HepG2 (cell line): ENCODE measurements around the gene ANKRD2. TPM values are rescaled to one million over a fixed set of nuclear protein-coding genes. Genes with fewer than 3 reads are reported as not detected.
"Not testable (repeated sequence)": the region's sequence is repeated elsewhere in the genome, so short reads cannot be mapped to it uniquely, and the experiment has no call there.

Source experiments
- ATAC-seq: fragments of 200-7000 bp; cut with Tn5 transposase; 3 replicates; pipeline ENCODE4 v1.9.1; 2020; ENCODE audit warnings: mild to moderate bottlenecking, moderate library complexity
- BruUV-seq: library from RNA; stranded (reverse); fragments of 400-500 nt; replicated peaks from 2 replicates; lab custom pipeline; 2021; lab: Mats Ljungman, UMichigan
- CTCF ChIA-PET: fragments of 300-600 bp; formaldehyde crosslinking; extraction: SDS; loops from one replicate; lab custom pipeline; 2021; ENCODE audit warnings: low total read pairs, inconsistent platforms, low intra/inter-chr PET ratio; lab: Yijun Ruan, JAX
- POLR2A ChIA-PET: fragments of 350-600 bp; sonication (Branson Sonifier 250); formaldehyde crosslinking; loops from one replicate; lab custom pipeline; 2020; ENCODE audit warnings: antibody characterized with exemption, inconsistent platforms; lab: Yijun Ruan, JAX
- DNase-seq: peaks from one replicate; pipeline ENCODE4 v3.0.0-alpha.2; 2015; ENCODE audit warnings: low spot score
- FAIRE-seq: peaks from 3 replicates; lab custom pipeline; 2011; peaks lifted over from hg19 to GRCh38; lab: Jason Lieb, UNC
- H2AFZ ChIP-seq: one replicate; pipeline ENCODE4 v1.6.1; 2011; ENCODE audit warnings: low read length, inconsistent platforms
- H3K27ac ChIP-seq: fragments of 300-600 bp; 3 replicates; pipeline ENCODE4 v1.8.0; 2011; ENCODE audit warnings: mixed run types, mild to moderate bottlenecking, mixed read lengths, low read length, inconsistent platforms; ENCODE audit not compliant: insufficient read depth; ENCODE audit errors: extremely low read length
- H3K27me3 ChIP-seq, 2 experiments: fragments of 200-600 bp in 1 of 2; 2 replicates in 1 of 2; 3 replicates in 1 of 2; pipeline versions ENCODE4 v1.6.0 to v1.8.0; 2011; ENCODE audit warnings: low read length in 2 of 2, mild to moderate bottlenecking in 2 of 2, moderate library complexity in 2 of 2, inconsistent platforms in 1 of 2; ENCODE audit not compliant: insufficient read depth in 2 of 2, control insufficient read depth in 1 of 2
- H3K36me3 ChIP-seq, 2 experiments: fragments of 200-600 bp in 1 of 2; replicated peaks in 1 of 2; 2 replicates in 1 of 2; 3 replicates in 1 of 2; pipeline versions ENCODE4 v1.5.1 to v1.8.0; 2011; ENCODE audit warnings: low read length in 2 of 2, inconsistent platforms in 1 of 2; ENCODE audit not compliant: insufficient read depth in 2 of 2, control insufficient read depth in 1 of 2
- H3K4me1 ChIP-seq: 2 replicates; pipeline ENCODE4 v1.5.1; 2012; ENCODE audit warnings: low read length, inconsistent platforms; ENCODE audit not compliant: insufficient read depth
- H3K4me2 ChIP-seq: 2 replicates; pipeline ENCODE4 v1.6.0; 2011; ENCODE audit warnings: low read depth, low read length, inconsistent platforms
- H3K4me3 ChIP-seq, 3 experiments: fragments of 200-600 bp in 1 of 3; sonication (generic), shearing (Covaris generic) in 1 of 3; replicated peaks in 1 of 3; 2 replicates each; pipeline ENCODE4 v1.5.1; 2011 to 2016; ENCODE audit warnings: low read length in 3 of 3, inconsistent platforms in 2 of 3, low read depth in 2 of 3, mild to moderate bottlenecking in 2 of 3, control low read depth in 1 of 3, mixed read lengths in 1 of 3; ENCODE audit not compliant: insufficient read depth in 1 of 3
- H3K79me2 ChIP-seq: one replicate; pipeline ENCODE4 v1.6.1; 2011; ENCODE audit warnings: low read length, inconsistent platforms; ENCODE audit not compliant: insufficient read depth
- H3K9ac ChIP-seq: 2 replicates; pipeline ENCODE4 v1.6.0; 2011; ENCODE audit warnings: mild to moderate bottlenecking, low read depth, low read length, inconsistent platforms; ENCODE audit not compliant: insufficient read depth
- H3K9me3 ChIP-seq: 2 replicates; pipeline ENCODE4 v1.5.1; 2012; ENCODE audit warnings: mild to moderate bottlenecking, low read length
- H4K20me1 ChIP-seq: 2 replicates; pipeline ENCODE4 v1.6.0; 2011; ENCODE audit warnings: inconsistent platforms, mild to moderate bottlenecking, low read length, moderate library complexity; ENCODE audit not compliant: insufficient read depth
- CTCF ChIP-seq: sonication (generic); formaldehyde crosslinking; IDR thresholded peaks from 2 replicates; pipeline ENCODE4 v1.5.0; 2020; ENCODE audit warnings: mild to moderate bottlenecking, missing genetic modification reagents, moderate library complexity
- PRPF4 ChIP-seq: fragments of 200-400 bp; formaldehyde crosslinking; IDR thresholded peaks from 2 replicates; pipeline ENCODE4 v1.6.1; 2016; ENCODE audit warnings: low read length, low read depth; ENCODE audit not compliant: poor library complexity, severe bottlenecking
- UBTF ChIP-seq: sonication (generic); formaldehyde crosslinking; IDR thresholded peaks from 2 replicates; pipeline ENCODE4 v1.4.0; 2020; ENCODE audit warnings: mild to moderate bottlenecking, missing genetic modification reagents
- ZNF292 ChIP-seq: sonication (generic); formaldehyde crosslinking; IDR thresholded peaks from 2 replicates; pipeline ENCODE4 v1.8.1; 2022; ENCODE audit warnings: mild to moderate bottlenecking, low read depth, missing genetic modification reagents, borderline replicate concordance
- ZNF746 ChIP-seq: sonication (generic); formaldehyde crosslinking; IDR thresholded peaks from 2 replicates; pipeline ENCODE4 v1.8.0; 2022; ENCODE audit warnings: mild to moderate bottlenecking, missing genetic modification reagents
- WGBS: methylation state at CpG from one replicate; pipeline ENCODE4 v1.1.6; 2017; ENCODE audit warnings: low lambda C conversion rate; 5-methylcytosine and 5-hydroxymethylcytosine counted together
- in situ Hi-C: cut with HindIII; loops from 2 replicates; pipeline ENCODE4 v1.10.0; 2017; ENCODE audit warnings: low pct_unique_long_range_greater_than_20kb; ENCODE audit not compliant: extremely low pct_ligation_motif_present
- intact Hi-C: fragments of 100-400 bp; cut with micrococcal nuclease; formaldehyde crosslinking; loops from one replicate; pipeline ENCODE4 v1.10.0; 2022; ENCODE audit not compliant: unreplicated experiment
- polyA plus RNA-seq, 8 experiments: library from polyadenylated mRNA; depleted of rRNA in 3 of 8; stranded (reverse) in 7 of 8; unstranded in 1 of 8; fragments of >200 nt; fragmentation: Illumina TruSeq in 4 of 8; extraction: Trizol in 4 of 8; gene quantifications; 2 replicates each; pipeline versions ENCODE4 v1.2.1 to v1.2.3, GENCODE V29; 2011 to 2016; ENCODE audit warnings: low read depth in 4 of 8, missing spikeins in 1 of 8, mixed read lengths in 1 of 8; ENCODE audit not compliant: insufficient read depth in 1 of 8
- total RNA-seq, 5 experiments: library from RNA; depleted of rRNA; stranded (reverse); fragments of >200 nt; fragmentation: Illumina TruSeq; extraction: Trizol; gene quantifications; 2 replicates each; pipeline ENCODE4 v1.2.3, GENCODE V29; 2016; ENCODE audit warnings: low read depth in 1 of 5
- TF ChIP-seq, protein P1 (sequence below): IDR thresholded peaks from 2 replicates; pipeline ENCODE4 v1.6.1; 2012; ENCODE audit warnings: inconsistent platforms

ANKRD2 gene
- total and polyA plus RNA-seq, 2 of the 13 experiments (the other 11 are each of a cell fraction or from before 2014, with no cell fraction given) = not detected

DNA sequence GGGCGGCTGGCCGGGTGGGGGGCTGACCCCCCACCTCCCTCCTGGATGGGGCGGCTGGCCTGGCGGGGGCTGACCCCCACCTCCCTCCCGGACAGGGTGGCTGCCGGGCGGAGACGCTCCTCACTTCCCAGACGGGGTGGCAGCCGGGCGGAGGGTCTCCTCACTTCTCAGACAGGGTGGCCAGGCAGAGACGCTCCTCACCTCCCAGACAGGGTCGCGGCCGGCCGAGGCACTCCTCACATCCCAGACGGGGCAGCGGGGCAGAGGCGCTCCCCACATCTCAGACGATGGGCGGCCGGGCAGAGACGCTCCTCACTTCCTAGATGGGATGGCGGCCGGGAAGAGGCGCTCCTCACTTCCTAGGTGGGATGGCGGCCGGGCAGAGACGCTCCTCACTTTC, 43.7 kb upstream of the ANKRD2 start:
- BruUV-seq, POLR2A ChIA-PET, FAIRE-seq: not testable (repeated sequence)

GRCh38 chr10:97529685-97530465, 42.7 kb upstream of the ANKRD2 start:
- DNase-seq (no peak), ATAC-seq (peak; percentile 74), FAIRE-seq (peak; percentile 32)
- H4K20me1 ChIP-seq = no peaks in the 10 kb centered on the region
- peak overlapping the region; percentile 33 for H3K27ac ChIP-seq
- H3K4me3 ChIP-seq = peak overlapping the region in 2 of 3 experiments; percentile 24 to 32; a peak in 3 of 6 replicates
- peak overlapping the region; percentile 74 for H3K4me2 ChIP-seq
- H3K36me3 ChIP-seq = no peaks in the 10 kb centered on the region
- CTCF ChIA-PET = no interaction called here
- H3K4me1 ChIP-seq = peaks cover 36% of the 10 kb centered on the region
- H3K79me2 ChIP-seq = no peaks in the 10 kb centered on the region
- H3K9ac ChIP-seq = peak overlapping the region; percentile 36; the same call in 1 of the 2 replicates
- in situ Hi-C loops (no loop called here), intact Hi-C loops (loop anchor here (2.0 kb wide), 1 partner anchor 67 kb away; no protein-coding TSS in a partner anchor)
- BruUV-seq = no TSS peak
- no peaks in the 10 kb centered on the region for H3K27me3 ChIP-seq
- H3K9me3 ChIP-seq = no peaks in the 10 kb centered on the region
- 33% methylated on average over 14 of the region's 14 CpGs for WGBS
- no peak overlapping the region for H2AFZ ChIP-seq
- POLR2A ChIA-PET = no interaction called here
- TF ChIP-seq, protein P1, sequence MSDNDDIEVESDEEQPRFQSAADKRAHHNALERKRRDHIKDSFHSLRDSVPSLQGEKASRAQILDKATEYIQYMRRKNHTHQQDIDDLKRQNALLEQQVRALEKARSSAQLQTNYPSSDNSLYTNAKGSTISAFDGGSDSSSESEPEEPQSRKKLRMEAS = peak; percentile 34; the same call in 1 of the 2 replicates
- TF ChIP-seq UBTF (0 out of 2 replicates have a peak, but pooled peaks have one; percentile 22), ZNF746 (CRISPR knock-in tag) (no peak), ZNF292 (peak; percentile 41; the same call in 1 of the 2 replicates), CTCF (peak; percentile 25; the same call in 1 of the 2 replicates), PRPF4 (no peak)

More for the DNA sequence above, 43.7 kb upstream of the ANKRD2 start:
- ATAC-seq, H3K4me2 ChIP-seq, H2AFZ ChIP-seq, DNase-seq, H3K27me3 ChIP-seq, H3K36me3 ChIP-seq, H3K27ac ChIP-seq, in situ Hi-C loops, H3K79me2 ChIP-seq, H3K9me3 ChIP-seq, H3K9ac ChIP-seq, CTCF ChIA-PET, H3K4me3 ChIP-seq, H4K20me1 ChIP-seq: not testable (repeated sequence)
- 93% methylated on average over 3 of the region's 29 CpGs for WGBS
- peaks cover 44% of the 10 kb centered on the region for H3K4me1 ChIP-seq
- intact Hi-C loops = loop anchor here (2.0 kb wide), 1 partner anchor 66 kb away; no protein-coding TSS in a partner anchor
